NOMO-1 treated with DMSO at 0.1 percent for 48 hours (cell line): Measurements from ENCODE around the gene ZFP82.

Experiments used
- DNase-seq: peaks from one replicate; lab custom pipeline; 2025; ENCODE audit not compliant: unreplicated experiment; lab: John Stamatoyannopoulos, UW

Gene ZFP82

GRCh38 chr19:36373638-36374156 lies 44.7 kb downstream of the ZFP82 start:
- no peak for DNase-seq

GRCh38 chr19:36371886-36372285 lies 46.6 kb downstream of the ZFP82 start:
- no peak for DNase-seq

GRCh38 chr19:36363845-36364244 lies 54.6 kb downstream of the ZFP82 start:
- DNase-seq: no peak
